IMR-90 (cell line): ENCODE measurements around the gene MRTFA. TPM values are rescaled to one million over a fixed set of nuclear protein-coding genes. Genes with fewer than 3 reads are reported as not detected.

ENCODE experiments used
- ATAC-seq: fragments of 200-7000 bp; cut with Tn5 transposase; 2 replicates; pipeline ENCODE4 v1.9.1; 2020; ENCODE audit warnings: low read depth, mild to moderate bottlenecking, moderate library complexity
- BruUV-seq: library from RNA; stranded (reverse); fragments of 400-500 nt; replicated peaks from 2 replicates; lab custom pipeline; 2021; lab: Mats Ljungman, UMichigan
- CTCF ChIA-PET: fragments of 300-600 bp; formaldehyde crosslinking; extraction: SDS; loops from one replicate; lab custom pipeline; 2021; ENCODE audit warnings: antibody characterized with exemption; lab: Yijun Ruan, JAX
- POLR2A ChIA-PET: fragments of 300-600 bp; sonication (Branson Sonifier 250); formaldehyde crosslinking; loops from one replicate; lab custom pipeline; 2022; ENCODE audit warnings: antibody characterized with exemption; ENCODE audit not compliant: unreplicated experiment; lab: Charles Lee
- DNase-seq: peaks from one replicate; pipeline ENCODE4 v3.0.0; 2013
- H2AFZ ChIP-seq: replicated peaks from 2 replicates; pipeline ENCODE3; 2013; ENCODE audit warnings: low read length, mild to moderate bottlenecking; ENCODE audit not compliant: poor library complexity
- H2AK5ac ChIP-seq: 2 replicates; pipeline ENCODE4 v1.6.1; 2013; ENCODE audit warnings: low read depth, low read length, inconsistent platforms
- H2AK9ac ChIP-seq: replicated peaks from 2 replicates; pipeline ENCODE3; 2013; ENCODE audit warnings: mild to moderate bottlenecking, low read depth, low read length, moderate library complexity; ENCODE audit not compliant: poor library complexity
- H2BK120ac ChIP-seq: 2 replicates; pipeline ENCODE4 v1.6.1; 2013; ENCODE audit warnings: low read depth, low read length, inconsistent platforms
- H2BK15ac ChIP-seq: 3 replicates; pipeline ENCODE4 v1.6.1; 2013; ENCODE audit warnings: low read depth, low read length, inconsistent platforms
- H2BK20ac ChIP-seq: 2 replicates; pipeline ENCODE4 v1.6.1; 2013; ENCODE audit warnings: low read depth, mild to moderate bottlenecking, inconsistent platforms, low read length, moderate library complexity
- H2BK5ac ChIP-seq: 2 replicates; pipeline ENCODE4 v1.6.1; 2013; ENCODE audit warnings: mild to moderate bottlenecking, low read depth, low read length, inconsistent platforms; ENCODE audit not compliant: poor library complexity, severe bottlenecking
- H3K14ac ChIP-seq: replicated peaks from 2 replicates; pipeline ENCODE4 v1.6.1; 2013; ENCODE audit warnings: low read depth, low read length, inconsistent platforms
- H3K18ac ChIP-seq: 2 replicates; pipeline ENCODE4 v1.6.1; 2013; ENCODE audit warnings: low read depth, low read length, control low read depth
- H3K23ac ChIP-seq: 2 replicates; pipeline ENCODE4 v1.6.1; 2013; ENCODE audit warnings: low read depth, low read length, inconsistent platforms
- H3K27ac ChIP-seq: 2 replicates; pipeline ENCODE4 v1.5.1; 2013; ENCODE audit warnings: mild to moderate bottlenecking, control low read depth, low read length; ENCODE audit not compliant: insufficient read depth
- H3K27me3 ChIP-seq: 2 replicates; pipeline ENCODE4 v1.6.1; 2013; ENCODE audit warnings: low read length; ENCODE audit not compliant: control insufficient read depth, insufficient read depth
- H3K36me3 ChIP-seq: 2 replicates; pipeline ENCODE4 v1.6.1; 2013; ENCODE audit warnings: low read length, mixed read lengths; ENCODE audit not compliant: control insufficient read depth, insufficient read depth
- H3K4ac ChIP-seq: 2 replicates; pipeline ENCODE4 v1.6.1; 2013; ENCODE audit warnings: low read depth, low read length, inconsistent platforms
- H3K4me1 ChIP-seq: 2 replicates; pipeline ENCODE4 v1.6.1; 2013; ENCODE audit warnings: low read length, mixed read lengths; ENCODE audit not compliant: control insufficient read depth, insufficient read depth
- H3K4me2 ChIP-seq: 2 replicates; pipeline ENCODE4 v1.6.1; 2013; ENCODE audit warnings: low read depth, mild to moderate bottlenecking, control low read depth, low read length, moderate library complexity
- H3K4me3 ChIP-seq: 2 replicates; pipeline ENCODE4 v1.5.1; 2013; ENCODE audit warnings: low read depth, mild to moderate bottlenecking, control low read depth, low read length, moderate library complexity; ENCODE audit not compliant: insufficient read depth
- H3K56ac ChIP-seq: 2 replicates; pipeline ENCODE4 v1.6.1; 2013; ENCODE audit warnings: low read length, inconsistent platforms; ENCODE audit not compliant: insufficient read depth; ENCODE audit errors: extremely low read depth
- H3K79me1 ChIP-seq, 2 experiments: 2 replicates each; pipeline ENCODE4 v1.6.1; 2013; ENCODE audit warnings: low read length in 2 of 2, inconsistent platforms in 1 of 2, low read depth in 1 of 2
- H3K9ac ChIP-seq: 2 replicates; pipeline ENCODE4 v1.6.1; 2013; ENCODE audit warnings: low read depth, low read length, control low read depth
- H3K9me1 ChIP-seq: 2 replicates; pipeline ENCODE4 v1.6.1; 2013; ENCODE audit warnings: low read length, inconsistent platforms; ENCODE audit not compliant: insufficient read depth
- H3K9me3 ChIP-seq: 2 replicates; pipeline ENCODE4 v1.6.1; 2013; ENCODE audit warnings: low read length; ENCODE audit not compliant: control insufficient read depth, insufficient read depth
- H4K20me1 ChIP-seq: 2 replicates; pipeline ENCODE4 v1.6.1; 2013; ENCODE audit warnings: low read length, inconsistent platforms; ENCODE audit not compliant: insufficient read depth
- H4K5ac ChIP-seq: 2 replicates; pipeline ENCODE4 v1.6.1; 2013; ENCODE audit warnings: mild to moderate bottlenecking, low read depth, low read length, control low read depth
- H4K8ac ChIP-seq, 2 experiments: 2 replicates each; pipeline ENCODE4 v1.6.1; 2013; ENCODE audit warnings: low read depth in 2 of 2, low read length in 2 of 2, control low read depth in 1 of 2, inconsistent platforms in 1 of 2
- H4K91ac ChIP-seq: 2 replicates; pipeline ENCODE4 v1.6.1; 2013; ENCODE audit warnings: low read depth, low read length, inconsistent platforms; ENCODE audit not compliant: insufficient read depth
- BHLHE40 ChIP-seq: fragments of 150-350 bp; IDR thresholded peaks from 2 replicates; pipeline ENCODE4 v1.6.1; 2016; ENCODE audit warnings: mild to moderate bottlenecking, low read depth, low read length
- CEBPB ChIP-seq: IDR thresholded peaks from 2 replicates; pipeline ENCODE4 v1.6.1; 2012; ENCODE audit warnings: low read depth, low read length, improper control_type of control experiment
- CHD1 ChIP-seq: IDR thresholded peaks from 2 replicates; pipeline ENCODE4 v1.6.1; 2012; ENCODE audit warnings: low read depth, low read length, improper control_type of control experiment
- CTCF ChIP-seq: conservative IDR thresholded peaks from 2 replicates; pipeline ENCODE4 v1.5.1; 2012; ENCODE audit warnings: mild to moderate bottlenecking, low read depth, low read length, improper control_type of control experiment
- ELK1 ChIP-seq: fragments of 150-350 bp; IDR thresholded peaks from 2 replicates; pipeline ENCODE4 v1.6.1; 2016; ENCODE audit warnings: low read depth, mild to moderate bottlenecking, low read length, moderate library complexity, borderline replicate concordance
- FOS ChIP-seq: fragments of 150-350 bp; IDR thresholded peaks from 2 replicates; pipeline ENCODE4 v1.6.1; 2016; ENCODE audit warnings: low read depth, low read length
- MAFK ChIP-seq: IDR thresholded peaks from 2 replicates; pipeline ENCODE4 v1.6.1; 2012; ENCODE audit warnings: low read depth, low read length, improper control_type of control experiment
- MAZ ChIP-seq: IDR thresholded peaks from 2 replicates; pipeline ENCODE4 v1.6.1; 2012; ENCODE audit warnings: low read depth, mild to moderate bottlenecking, low read length, improper control_type of control experiment, moderate library complexity, borderline replicate concordance
- MXI1 ChIP-seq: IDR thresholded peaks from 2 replicates; pipeline ENCODE4 v1.6.1; 2012; ENCODE audit warnings: low read depth, mild to moderate bottlenecking, low read length, moderate library complexity, borderline replicate concordance
- NFE2L2 ChIP-seq: fragments of 150-350 bp; IDR thresholded peaks from 2 replicates; pipeline ENCODE4 v1.6.1; 2016; ENCODE audit warnings: low read depth, mild to moderate bottlenecking, low read length
- POLR2A ChIP-seq: IDR thresholded peaks from 2 replicates; pipeline ENCODE4 v1.6.1; 2012; ENCODE audit warnings: mild to moderate bottlenecking, low read depth, low read length
- RAD21 ChIP-seq: IDR thresholded peaks from 2 replicates; pipeline ENCODE4 v1.6.1; 2012; ENCODE audit warnings: low read length, improper control_type of control experiment
- RCOR1 ChIP-seq: IDR thresholded peaks from 2 replicates; pipeline ENCODE4 v1.6.1; 2012; ENCODE audit warnings: mild to moderate bottlenecking, low read length, improper control_type of control experiment; ENCODE audit not compliant: insufficient replicate concordance
- RFX5 ChIP-seq: IDR thresholded peaks from 2 replicates; pipeline ENCODE4 v1.8.0; 2012; ENCODE audit warnings: low read depth, mild to moderate bottlenecking, low read length, moderate library complexity
- SMC3 ChIP-seq: fragments of 150-350 bp; IDR thresholded peaks from 2 replicates; pipeline ENCODE4 v1.6.1; 2016; ENCODE audit warnings: low read depth, mild to moderate bottlenecking, antibody characterized with exemption, low read length, moderate library complexity
- USF2 ChIP-seq: fragments of 150-350 bp; IDR thresholded peaks from 2 replicates; pipeline ENCODE4 v1.6.1; 2017; ENCODE audit warnings: mild to moderate bottlenecking, antibody characterized with exemption, low read length, low read depth
- WGBS, 2 experiments: methylation state at CpG; one replicate each; pipeline versions ENCODE4 v1.1.5 to v1.1.7; 2013; ENCODE audit warnings: missing lambda C conversion rate in 2 of 2; ENCODE audit not compliant: insufficient read length in 1 of 2; ENCODE audit errors: extremely low coverage in 2 of 2; 5-methylcytosine and 5-hydroxymethylcytosine counted together
- dilution Hi-C: fragments of 300-500 bp; cut with HindIII; formaldehyde crosslinking; loops from one replicate; pipeline ENCODE4 v1.14.3; 2018; ENCODE audit warnings: low sequenced_read_pairs; ENCODE audit not compliant: unreplicated experiment
- in situ Hi-C: fragments of 300-500 bp; cut with MboI; formaldehyde crosslinking; loops from 3 replicates; pipeline ENCODE4 v1.14.3; 2019; ENCODE audit warnings: low sequenced_read_pairs, inconsistent platforms, mixed read lengths
- intact Hi-C: fragments of 100-400 bp; cut with micrococcal nuclease; formaldehyde crosslinking; loops from 2 replicates; pipeline ENCODE4 v1.10.0; 2022
- polyA plus RNA-seq, 3 experiments: library from polyadenylated mRNA; depleted of rRNA; stranded (reverse); fragments of >200 nt; gene quantifications; 2 replicates each; pipeline ENCODE4 v1.2.3, GENCODE V29; 2012; ENCODE audit warnings: low replicate concordance in 1 of 3
- total RNA-seq: library from RNA; depleted of rRNA; stranded (reverse); fragments of >200 nt; gene quantifications from 2 replicates; pipeline ENCODE4 v1.2.3, GENCODE V29; 2012

Gene MRTFA
- total and polyA plus RNA-seq, 2 of the 4 experiments (the other 2 are of a cell fraction): 12.5 to 17.2 TPM

- Histone ChIP-seq H3K36me3 (peaks cover 2% of the 10 kb centered on the region; the same call in 1 of the 2 replicates), H2BK5ac (peak overlapping the region; percentile 76), H3K4me2 (peak overlapping the region; percentile 28; the same call in 1 of the 2 replicates), H3K27me3 (no peaks in the 10 kb centered on the region), H4K5ac (no peak overlapping the region), H3K23ac (peak overlapping the region; percentile 4; the same call in 1 of the 2 replicates), H2BK120ac (no peak overlapping the region), H2BK20ac (0 out of 2 replicates have a peak overlapping the region, but pooled peaks have one; percentile 1), H3K9me1 (peaks cover 31% of the 10 kb centered on the region), H3K9ac (no peak overlapping the region), H2BK15ac (no peak overlapping the region), H3K56ac (no peak overlapping the region), H3K14ac (peak overlapping the region; percentile 43; the same call in 1 of the 2 replicates), H3K4me1 (peaks cover 12% of the 10 kb centered on the region), H4K8ac (peak overlapping the region in 1 of 2 experiments; percentile 61; a peak in 1 of 4 replicates), H3K4ac (peak overlapping the region; percentile 4; the same call in 1 of the 2 replicates), H2AFZ (no peak overlapping the region), H3K4me3 (no peak overlapping the region), H3K79me1 (peaks cover 4 to 72% of the 10 kb centered on the region in 2 experiments; a peak in 2 of 4 replicates), H3K9me3 (no peaks in the 10 kb centered on the region), H2AK5ac (peak overlapping the region; percentile 77; the same call in 1 of the 2 replicates), H3K18ac (no peak overlapping the region), H4K91ac (no peak overlapping the region), H3K27ac (peak overlapping the region; percentile 52; the same call in 1 of the 2 replicates), H4K20me1 (peaks cover 87% of the 10 kb centered on the region), H2AK9ac (no peak overlapping the region)
- dilution Hi-C loops: no loop called here
- CTCF ChIA-PET: no interaction called here
- WGBS, 2 experiments: 100% methylated on average over 1 of the region's 2 CpGs; no CpG with 5 or more reads in 1 of the 2 experiments
- ATAC-seq (no peak), DNase-seq (no peak)
- in situ Hi-C loops: no loop called here
- no TSS peak for BruUV-seq
- POLR2A ChIA-PET: no interaction called here
- intact Hi-C loops: no loop called here
- TF ChIP-seq RCOR1 (no peak), RFX5 (no peak), NFE2L2 (no peak), CHD1 (no peak), USF2 (no peak), CTCF (no peak), MXI1 (no peak), MAFK (no peak), RAD21 (no peak), SMC3 (no peak), ELK1 (no peak), CEBPB (no peak), MAZ (no peak), FOS (no peak), POLR2A (no peak), BHLHE40 (no peak)
Observed at GRCh38 chr22:40631925-40632324, 4.6 kb downstream of the MRTFA start.
